Osteoblast (primary cell): ENCODE measurements around the gene SMC3. TPM values are rescaled to one million over a fixed set of nuclear protein-coding genes. Genes with fewer than 3 reads are reported as not detected.
"Not testable (repeated sequence)": the region's sequence is repeated elsewhere in the genome, so short reads cannot be mapped to it uniquely, and the experiment has no call there.

Experiments
- DNase-seq: peaks from one replicate; pipeline ENCODE4 v3.0.0; 2011; ENCODE audit warnings: low spot score, mixed read lengths; ENCODE audit not compliant: insufficient read length; ENCODE audit errors: missing footprints
- H2AFZ ChIP-seq: 2 replicates; pipeline ENCODE4 v1.6.0; 2011; ENCODE audit warnings: mild to moderate bottlenecking, low read length
- H3K27ac ChIP-seq: 2 replicates; pipeline ENCODE4 v1.5.1; 2011; ENCODE audit warnings: mild to moderate bottlenecking, low read depth, low read length, moderate library complexity
- H3K27me3 ChIP-seq: 2 replicates; pipeline ENCODE4 v1.6.0; 2012; ENCODE audit warnings: mild to moderate bottlenecking, control low read depth, inconsistent platforms, low read length, moderate library complexity; ENCODE audit not compliant: insufficient read depth
- H3K36me3 ChIP-seq: 2 replicates; pipeline ENCODE4 v1.5.1; 2011; ENCODE audit warnings: mild to moderate bottlenecking, low read length, control low read depth, moderate library complexity; ENCODE audit not compliant: insufficient read depth
- H3K4me1 ChIP-seq: 2 replicates; pipeline ENCODE4 v1.5.1; 2011; ENCODE audit warnings: mild to moderate bottlenecking, low read length, control low read depth, moderate library complexity; ENCODE audit not compliant: insufficient read depth
- H3K4me2 ChIP-seq: 2 replicates; pipeline ENCODE4 v1.6.0; 2011; ENCODE audit warnings: mild to moderate bottlenecking, low read length; ENCODE audit not compliant: insufficient read depth
- H3K4me3 ChIP-seq: fragments of 200-600 bp; sonication (generic); 3 replicates; pipeline ENCODE4 v1.5.1; 2012; ENCODE audit warnings: mild to moderate bottlenecking, low read length, inconsistent platforms; ENCODE audit not compliant: insufficient read depth
- H3K79me2 ChIP-seq: 2 replicates; pipeline ENCODE4 v1.6.0; 2012; ENCODE audit warnings: mild to moderate bottlenecking, low read length, control low read depth, inconsistent platforms; ENCODE audit not compliant: insufficient read depth
- H3K9me3 ChIP-seq: 2 replicates; pipeline ENCODE4 v1.5.1; 2011; ENCODE audit warnings: low read depth, low read length, control low read depth
- H4K20me1 ChIP-seq: 2 replicates; pipeline ENCODE4 v1.6.0; 2012; ENCODE audit warnings: mild to moderate bottlenecking, low read length, control low read depth; ENCODE audit not compliant: insufficient read depth
- total RNA-seq: library from RNA; depleted of rRNA; stranded (reverse); fragments of >200 nt; gene quantifications from 2 replicates; pipeline ENCODE4 v1.2.3, GENCODE V29; 2012
- TF ChIP-seq, protein P1 (sequence below): IDR thresholded peaks from 2 replicates; pipeline ENCODE4 v1.5.1; 2011; ENCODE audit warnings: mild to moderate bottlenecking, low read depth, low read length, moderate library complexity; ENCODE audit errors: extremely low read depth

SMC3 gene
- total RNA-seq, 1 donor, result 20.3 TPM

- no peaks in the 10 kb centered on the region for H4K20me1 ChIP-seq
- H3K36me3 ChIP-seq, result no peaks in the 10 kb centered on the region
- H2AFZ ChIP-seq, result peak overlapping the region; percentile 66
- no peak for DNase-seq
- no peaks in the 10 kb centered on the region for H3K79me2 ChIP-seq
- H3K9me3 ChIP-seq, result no peaks in the 10 kb centered on the region
- peaks cover 55% of the 10 kb centered on the region for H3K4me1 ChIP-seq
- H3K27me3 ChIP-seq, result no peaks in the 10 kb centered on the region
- H3K4me2 ChIP-seq, result peak overlapping the region; percentile 61
- H3K27ac ChIP-seq, result peak overlapping the region; percentile 80
- H3K4me3 ChIP-seq, result peak overlapping the region; percentile 6
- TF ChIP-seq, protein P1, sequence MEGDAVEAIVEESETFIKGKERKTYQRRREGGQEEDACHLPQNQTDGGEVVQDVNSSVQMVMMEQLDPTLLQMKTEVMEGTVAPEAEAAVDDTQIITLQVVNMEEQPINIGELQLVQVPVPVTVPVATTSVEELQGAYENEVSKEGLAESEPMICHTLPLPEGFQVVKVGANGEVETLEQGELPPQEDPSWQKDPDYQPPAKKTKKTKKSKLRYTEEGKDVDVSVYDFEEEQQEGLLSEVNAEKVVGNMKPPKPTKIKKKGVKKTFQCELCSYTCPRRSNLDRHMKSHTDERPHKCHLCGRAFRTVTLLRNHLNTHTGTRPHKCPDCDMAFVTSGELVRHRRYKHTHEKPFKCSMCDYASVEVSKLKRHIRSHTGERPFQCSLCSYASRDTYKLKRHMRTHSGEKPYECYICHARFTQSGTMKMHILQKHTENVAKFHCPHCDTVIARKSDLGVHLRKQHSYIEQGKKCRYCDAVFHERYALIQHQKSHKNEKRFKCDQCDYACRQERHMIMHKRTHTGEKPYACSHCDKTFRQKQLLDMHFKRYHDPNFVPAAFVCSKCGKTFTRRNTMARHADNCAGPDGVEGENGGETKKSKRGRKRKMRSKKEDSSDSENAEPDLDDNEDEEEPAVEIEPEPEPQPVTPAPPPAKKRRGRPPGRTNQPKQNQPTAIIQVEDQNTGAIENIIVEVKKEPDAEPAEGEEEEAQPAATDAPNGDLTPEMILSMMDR, result no peak
These were observed 39.1 kb upstream of the SMC3 start for GRCh38 chr10:110528224-110528996.

- not testable (repeated sequence) for H3K27me3 ChIP-seq, H4K20me1 ChIP-seq, H3K9me3 ChIP-seq, H3K36me3 ChIP-seq, H3K79me2 ChIP-seq, H3K4me3 ChIP-seq, H3K4me2 ChIP-seq, H2AFZ ChIP-seq
- H3K27ac ChIP-seq, result peak overlapping the region; percentile 80
- peaks cover 55% of the 10 kb centered on the region for H3K4me1 ChIP-seq
- peak; percentile 61 for DNase-seq
These were observed 38.4 kb upstream of the SMC3 start for GRCh38 chr10:110528997-110529524.

DNA sequence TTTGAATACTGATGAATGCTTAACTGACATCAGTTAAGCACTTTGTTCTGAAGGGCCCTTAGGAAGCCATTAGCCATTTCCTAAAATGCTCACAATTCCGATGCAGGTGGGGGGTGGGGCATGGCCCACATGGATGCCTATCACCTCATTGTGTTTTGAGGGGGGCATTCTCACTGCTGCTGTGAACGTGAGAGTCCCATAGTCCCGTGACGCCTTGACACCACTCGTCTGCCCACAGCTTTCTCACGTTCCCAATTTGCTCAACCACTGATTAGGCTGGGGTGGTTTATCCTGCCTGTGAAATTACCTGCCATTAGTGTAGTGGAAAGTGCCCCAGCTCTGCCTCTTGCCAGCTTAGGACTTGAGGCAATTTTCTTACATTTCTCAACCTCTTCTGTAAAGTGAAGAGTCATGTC is 37.9 kb upstream of the SMC3 start:
- Histone ChIP-seq H3K4me3 (no peak overlapping the region), H3K4me2 (peak overlapping the region; percentile 64), H4K20me1 (no peaks in the 10 kb centered on the region), H3K27me3 (no peaks in the 10 kb centered on the region), H3K9me3 (no peaks in the 10 kb centered on the region), H2AFZ (no peak overlapping the region), H3K27ac (peak overlapping the region; percentile 80), H3K79me2 (no peaks in the 10 kb centered on the region), H3K4me1 (peaks cover 51% of the 10 kb centered on the region), H3K36me3 (no peaks in the 10 kb centered on the region)
- DNase-seq, result no peak
- TF ChIP-seq, protein P1, result no peak

GRCh38 chr10:110530131-110530831 is 37.2 kb upstream of the SMC3 start:
- H3K36me3 ChIP-seq, result no peaks in the 10 kb centered on the region
- peaks cover 50% of the 10 kb centered on the region for H3K4me1 ChIP-seq
- peak overlapping the region; percentile 76 for H2AFZ ChIP-seq
- no peaks in the 10 kb centered on the region for H4K20me1 ChIP-seq
- H3K9me3 ChIP-seq, result no peaks in the 10 kb centered on the region
- peak overlapping the region; percentile 59 for H3K4me3 ChIP-seq
- peak; percentile 90 for DNase-seq
- TF ChIP-seq, protein P1, result no peak
- peak overlapping the region; percentile 64 for H3K4me2 ChIP-seq
- peak overlapping the region; percentile 62 for H3K27ac ChIP-seq
- no peaks in the 10 kb centered on the region for H3K27me3 ChIP-seq
- no peaks in the 10 kb centered on the region for H3K79me2 ChIP-seq
